ENCODE data around the gene BARHL2.

GRCh38 chr1:90763930-90764329, 46.8 kb upstream of the BARHL2 start:
- TF ChIP-seq EP300 (IDR thresholded peaks at IDR 0.05) (no peak), POLR2A (IDR thresholded peaks at IDR 0.05) (no peak), CTCF (IDR thresholded peaks at IDR 0.05) (no peak)
